Esophagus muscularis mucosa (tissue), 4 donors: ENCODE data around the gene USP13.

Experiments used
- EP300 ChIP-seq: sonication (generic); formaldehyde crosslinking; IDR thresholded peaks from one replicate; pipeline ENCODE4 v1.6.1; 2017; ENCODE audit warnings: antibody characterized with exemption
- POLR2A ChIP-seq: fragments of 450-650 bp; IDR thresholded peaks from one replicate; pipeline ENCODE4 v1.6.1; 2017; ENCODE audit warnings: antibody characterized with exemption, moderate library complexity, mild to moderate bottlenecking, low read depth
- POLR2AphosphoS5 ChIP-seq, 2 donors: sonication (generic); formaldehyde crosslinking; IDR thresholded peaks; one replicate each; pipeline ENCODE4 v1.6.1; 2017; ENCODE audit warnings: antibody characterized with exemption in 2 of 2
- TF ChIP-seq, protein P1 (sequence below), 3 experiments: fragments of 200-600 bp in 2 of 3; fragments of 450-650 bp in 1 of 3; sonication (generic) in 2 of 3; IDR thresholded peaks; one replicate each; pipeline ENCODE4 v1.5.1; 2017 to 2019; ENCODE audit warnings: antibody characterized with exemption in 3 of 3, mild to moderate bottlenecking in 2 of 3, moderate library complexity in 1 of 3

DNA sequence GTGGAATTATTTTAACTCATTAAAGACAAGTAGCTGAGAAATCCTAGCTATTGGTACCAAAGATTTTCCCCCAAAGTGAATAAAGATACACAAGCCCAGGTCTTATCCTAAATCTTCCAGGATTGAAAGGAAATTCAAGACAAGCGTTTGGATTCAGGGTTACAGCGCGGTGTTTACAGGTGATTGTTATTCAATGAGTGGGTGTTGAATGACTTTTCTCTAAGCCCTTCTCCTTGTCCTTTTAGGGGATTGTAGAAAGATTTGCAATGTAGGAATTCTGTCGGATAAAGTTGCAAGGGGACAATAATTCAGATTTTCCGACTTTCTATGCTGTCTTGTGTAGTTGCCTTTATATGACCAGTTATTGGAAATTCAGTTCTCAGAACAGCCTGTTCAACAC is 57.2 kb downstream of the USP13 start:
- TF ChIP-seq POLR2A (no peak), POLR2AphosphoS5 (IDR thresholded peaks at IDR 0.05) (no peak), EP300 (no peak)
- TF ChIP-seq, protein P1, sequence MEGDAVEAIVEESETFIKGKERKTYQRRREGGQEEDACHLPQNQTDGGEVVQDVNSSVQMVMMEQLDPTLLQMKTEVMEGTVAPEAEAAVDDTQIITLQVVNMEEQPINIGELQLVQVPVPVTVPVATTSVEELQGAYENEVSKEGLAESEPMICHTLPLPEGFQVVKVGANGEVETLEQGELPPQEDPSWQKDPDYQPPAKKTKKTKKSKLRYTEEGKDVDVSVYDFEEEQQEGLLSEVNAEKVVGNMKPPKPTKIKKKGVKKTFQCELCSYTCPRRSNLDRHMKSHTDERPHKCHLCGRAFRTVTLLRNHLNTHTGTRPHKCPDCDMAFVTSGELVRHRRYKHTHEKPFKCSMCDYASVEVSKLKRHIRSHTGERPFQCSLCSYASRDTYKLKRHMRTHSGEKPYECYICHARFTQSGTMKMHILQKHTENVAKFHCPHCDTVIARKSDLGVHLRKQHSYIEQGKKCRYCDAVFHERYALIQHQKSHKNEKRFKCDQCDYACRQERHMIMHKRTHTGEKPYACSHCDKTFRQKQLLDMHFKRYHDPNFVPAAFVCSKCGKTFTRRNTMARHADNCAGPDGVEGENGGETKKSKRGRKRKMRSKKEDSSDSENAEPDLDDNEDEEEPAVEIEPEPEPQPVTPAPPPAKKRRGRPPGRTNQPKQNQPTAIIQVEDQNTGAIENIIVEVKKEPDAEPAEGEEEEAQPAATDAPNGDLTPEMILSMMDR (IDR thresholded peaks at IDR 0.05) = no peak
